Measurements from ENCODE around the gene PODN. TPM values are rescaled to one million over a fixed set of nuclear protein-coding genes. Genes with fewer than 3 reads are reported as not detected.

PODN gene
- total RNA-seq, 6 experiments from 2014 or later: 9.4 to 12.9 (median 10.8) TPM

DNA sequence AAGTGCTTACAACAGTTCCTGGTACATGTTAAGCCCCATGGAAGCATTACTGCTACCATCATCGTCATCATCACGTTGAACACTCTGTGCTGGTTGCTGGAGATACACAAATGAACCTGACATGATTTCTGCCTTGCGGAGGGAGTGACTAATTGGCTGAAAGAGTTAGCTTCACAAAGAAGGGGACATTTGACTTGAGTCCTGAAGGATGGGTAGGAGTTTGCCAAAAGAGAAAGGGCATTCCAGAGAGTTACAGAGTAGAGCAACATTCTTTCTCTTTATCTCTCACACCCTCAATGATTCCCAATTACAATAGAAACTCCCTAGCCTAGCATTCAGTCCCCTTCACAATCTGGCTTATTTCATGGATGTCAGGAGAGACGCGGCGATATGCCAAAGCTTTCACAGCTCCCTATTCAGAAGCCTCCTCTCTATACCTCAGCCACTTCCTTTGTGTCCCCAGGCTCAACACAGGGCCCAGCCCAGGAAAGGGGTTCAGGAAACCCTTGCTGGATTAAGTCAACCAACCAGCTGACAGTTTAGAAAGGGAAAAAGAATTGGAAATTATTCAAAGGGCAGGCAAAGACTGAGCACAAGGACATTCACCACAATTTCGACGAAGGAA, 42.4 kb downstream of the PODN start:
- Mint-ChIP-seq H3K4me3 (no peak overlapping the region), H3K27me3 (ENCODE audit: insufficient read depth) (no peaks in the 10 kb centered on the region), H3K9me3 (no peaks in the 10 kb centered on the region), H3K27ac (no peak overlapping the region), H3K4me1 (ENCODE audit: low read depth) (peaks cover 26% of the 10 kb centered on the region), H3K36me3 (ENCODE audit: low read depth) (no peaks in the 10 kb centered on the region)
- DNase-seq: no peak
- TF ChIP-seq, protein P1, sequence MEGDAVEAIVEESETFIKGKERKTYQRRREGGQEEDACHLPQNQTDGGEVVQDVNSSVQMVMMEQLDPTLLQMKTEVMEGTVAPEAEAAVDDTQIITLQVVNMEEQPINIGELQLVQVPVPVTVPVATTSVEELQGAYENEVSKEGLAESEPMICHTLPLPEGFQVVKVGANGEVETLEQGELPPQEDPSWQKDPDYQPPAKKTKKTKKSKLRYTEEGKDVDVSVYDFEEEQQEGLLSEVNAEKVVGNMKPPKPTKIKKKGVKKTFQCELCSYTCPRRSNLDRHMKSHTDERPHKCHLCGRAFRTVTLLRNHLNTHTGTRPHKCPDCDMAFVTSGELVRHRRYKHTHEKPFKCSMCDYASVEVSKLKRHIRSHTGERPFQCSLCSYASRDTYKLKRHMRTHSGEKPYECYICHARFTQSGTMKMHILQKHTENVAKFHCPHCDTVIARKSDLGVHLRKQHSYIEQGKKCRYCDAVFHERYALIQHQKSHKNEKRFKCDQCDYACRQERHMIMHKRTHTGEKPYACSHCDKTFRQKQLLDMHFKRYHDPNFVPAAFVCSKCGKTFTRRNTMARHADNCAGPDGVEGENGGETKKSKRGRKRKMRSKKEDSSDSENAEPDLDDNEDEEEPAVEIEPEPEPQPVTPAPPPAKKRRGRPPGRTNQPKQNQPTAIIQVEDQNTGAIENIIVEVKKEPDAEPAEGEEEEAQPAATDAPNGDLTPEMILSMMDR (IDR thresholded peaks at IDR 0.05): no peak

DNA sequence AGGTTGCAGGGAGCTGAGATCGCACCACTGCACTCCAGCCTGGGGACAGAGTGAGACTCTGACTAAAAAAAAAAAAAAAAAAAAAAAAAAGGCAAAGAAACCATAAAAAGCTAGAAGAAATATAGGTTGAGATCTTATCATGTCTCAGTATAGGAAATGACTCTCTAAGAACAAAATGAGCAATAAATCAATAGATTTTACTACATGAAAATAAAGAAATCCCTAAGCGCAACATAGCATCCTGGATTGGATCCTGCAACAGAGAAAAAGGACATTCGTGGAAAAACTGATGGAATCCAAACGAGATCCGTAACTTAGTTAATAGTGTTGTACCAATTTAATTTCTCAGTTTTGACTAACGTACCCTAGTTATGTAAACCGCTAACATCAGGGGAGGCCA, 45.1 kb downstream of the PODN start:
- TF ChIP-seq, protein P1 (IDR thresholded peaks at IDR 0.05): no peak
- Mint-ChIP-seq H3K9me3 (peaks cover 16% of the 10 kb centered on the region), H3K4me1 (ENCODE audit: low read depth) (peaks cover 53% of the 10 kb centered on the region), H3K4me3 (peak overlapping the region; percentile 59; the same call in 1 of the 2 replicates), H3K27me3 (ENCODE audit: insufficient read depth) (peaks cover 4% of the 10 kb centered on the region; the same call in 1 of the 2 replicates), H3K27ac (peak overlapping the region; percentile 86), H3K36me3 (ENCODE audit: low read depth) (peaks cover 16% of the 10 kb centered on the region)
- no peak for DNase-seq

DNA sequence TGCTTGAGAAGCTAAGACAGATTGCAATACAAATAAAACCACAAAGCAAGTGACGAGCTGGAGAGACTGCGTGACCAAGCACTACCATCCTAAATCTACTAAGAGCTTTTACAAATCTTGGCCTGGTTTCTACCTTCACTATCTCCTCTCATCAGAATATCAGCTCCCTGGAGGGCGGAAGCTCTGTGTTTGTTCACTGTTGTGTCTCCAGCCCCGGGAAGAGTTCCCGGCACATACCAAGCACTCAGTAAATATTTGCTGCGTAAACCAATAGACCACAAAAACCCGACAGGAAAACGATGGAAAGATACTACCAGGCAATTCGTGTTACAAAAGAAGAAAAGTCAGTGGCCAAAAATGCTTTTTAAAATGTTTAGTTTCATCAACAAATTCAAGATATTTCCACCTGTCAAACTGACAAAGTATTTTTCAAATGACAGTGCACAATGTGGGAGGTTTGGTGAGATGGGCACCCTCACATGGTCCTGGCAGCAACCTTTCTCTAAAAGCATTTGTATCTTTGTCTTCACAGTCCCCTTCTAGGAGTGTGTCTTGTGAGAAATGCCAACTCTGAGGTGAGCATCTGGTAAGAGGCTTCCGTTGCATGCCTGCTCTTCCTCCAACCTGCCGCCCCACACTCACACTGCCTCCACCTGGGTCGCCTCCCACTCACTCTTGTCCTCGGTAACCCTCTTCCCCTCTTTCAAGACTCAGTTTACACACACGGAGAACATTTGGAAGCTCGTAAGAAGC, 45.7 kb downstream of the PODN start:
- Mint-ChIP-seq H3K27me3 (ENCODE audit: insufficient read depth) (peaks cover 4% of the 10 kb centered on the region; the same call in 1 of the 2 replicates), H3K36me3 (ENCODE audit: low read depth) (peaks cover 21% of the 10 kb centered on the region)

DNA sequence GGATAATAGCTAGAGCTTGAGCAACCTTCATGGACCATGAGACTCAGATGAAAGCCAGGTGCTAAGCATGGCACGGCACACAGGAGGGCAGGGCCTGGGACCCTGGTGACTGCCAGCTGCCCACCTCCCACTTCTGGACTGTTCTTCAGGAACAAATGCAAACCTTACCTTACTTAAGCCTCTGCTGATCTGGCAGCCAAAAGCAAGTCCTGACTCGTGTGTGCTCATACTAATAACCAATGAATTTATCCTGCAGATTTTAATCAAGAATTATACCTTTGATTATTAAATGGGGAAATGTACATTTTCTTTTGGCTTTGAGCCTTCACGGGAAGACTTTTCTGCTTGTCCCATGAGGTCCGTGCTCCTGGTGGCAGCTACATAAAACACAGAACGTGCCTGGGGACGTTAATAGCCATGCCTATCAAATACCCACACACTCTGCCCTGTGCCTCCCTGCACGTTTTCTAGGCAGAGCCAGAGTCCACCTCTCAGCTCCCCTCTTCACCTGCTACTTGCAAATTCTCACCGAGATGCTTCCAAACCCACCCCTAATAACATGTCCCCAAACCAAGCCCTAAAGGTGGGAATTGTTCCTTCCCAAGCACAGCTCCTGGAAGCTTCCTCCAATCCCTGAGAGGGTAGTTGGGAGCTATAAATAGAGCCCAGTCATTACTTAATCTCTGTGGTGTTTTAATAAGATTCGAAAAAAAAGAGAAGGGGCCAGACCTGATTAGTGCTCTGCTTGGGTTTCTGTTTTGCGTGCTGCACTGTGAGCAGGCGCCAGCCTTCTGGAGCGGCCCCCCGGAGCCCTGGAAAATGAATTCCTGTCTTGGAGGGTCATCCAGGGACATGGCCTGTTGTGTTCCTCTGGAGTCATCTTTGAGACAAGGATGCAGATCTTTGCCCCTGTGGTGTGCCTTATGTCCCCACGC, 46.9 kb downstream of the PODN start:
- Mint-ChIP-seq H3K27me3 (ENCODE audit: insufficient read depth) (peaks cover 5% of the 10 kb centered on the region), H3K36me3 (ENCODE audit: low read depth) (peaks cover 21% of the 10 kb centered on the region), H3K4me1 (ENCODE audit: low read depth) (peaks cover 69% of the 10 kb centered on the region), H3K9me3 (peaks cover 22% of the 10 kb centered on the region), H3K4me3 (peak overlapping the region; percentile 55), H3K27ac (peak overlapping the region; percentile 86)
- TF ChIP-seq, protein P1 (IDR thresholded peaks at IDR 0.05): no peak
- peak; percentile 57 for DNase-seq

More for the DNA sequence above, 45.7 kb downstream of the PODN start:
- H3K4me3 Mint-ChIP-seq: peak overlapping the region; percentile 59; the same call in 1 of the 2 replicates
- TF ChIP-seq, protein P1 (IDR thresholded peaks at IDR 0.05): no peak
- H3K27ac Mint-ChIP-seq: peak overlapping the region; percentile 86
- peaks cover 59% of the 10 kb centered on the region for H3K4me1 Mint-ChIP-seq (ENCODE audit: low read depth)
- DNase-seq: peak; percentile 99
- peaks cover 22% of the 10 kb centered on the region for H3K9me3 Mint-ChIP-seq

DNA sequence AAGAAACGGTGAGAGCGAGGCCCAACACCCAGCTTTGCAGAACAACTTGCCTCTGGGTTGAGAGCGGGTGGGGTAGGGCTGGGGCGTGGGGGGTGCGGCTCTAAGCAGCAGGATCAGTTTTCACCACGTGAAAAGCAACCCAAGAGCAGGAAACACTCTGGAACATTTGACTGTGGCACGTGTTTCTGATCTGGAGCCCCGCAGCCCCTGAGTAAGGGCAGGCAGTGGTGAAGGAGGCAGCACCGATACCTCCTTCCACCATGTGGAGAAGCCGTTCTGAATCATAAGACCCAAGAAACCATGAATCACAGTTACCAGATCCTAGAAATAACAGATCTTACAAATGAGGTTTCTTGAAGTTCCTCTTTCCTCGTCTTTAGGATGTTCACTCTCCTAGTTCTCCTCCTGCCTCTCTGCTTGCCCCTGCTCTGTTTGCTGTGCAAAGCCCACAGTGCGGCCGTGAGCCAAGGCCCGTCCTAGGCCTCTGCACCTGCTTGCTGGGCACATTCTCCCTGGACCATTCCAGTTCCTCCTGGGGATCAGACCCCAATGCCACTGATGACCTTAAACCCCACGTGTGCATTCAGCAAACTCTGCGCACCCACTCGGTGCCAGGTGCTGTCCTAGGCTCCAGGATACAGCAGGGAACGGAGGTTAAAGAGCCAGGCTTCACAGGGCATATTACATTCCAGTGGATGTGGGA, 48.5 kb downstream of the PODN start:
- H3K4me3 Mint-ChIP-seq: peak overlapping the region; percentile 64
- peak overlapping the region; percentile 86 for H3K27ac Mint-ChIP-seq
- peaks cover 21% of the 10 kb centered on the region for H3K36me3 Mint-ChIP-seq (ENCODE audit: low read depth)
- peaks cover 22% of the 10 kb centered on the region for H3K9me3 Mint-ChIP-seq
- peaks cover 5% of the 10 kb centered on the region for H3K27me3 Mint-ChIP-seq (ENCODE audit: insufficient read depth)
- TF ChIP-seq, protein P1 (IDR thresholded peaks at IDR 0.05): no peak
- H3K4me1 Mint-ChIP-seq (ENCODE audit: low read depth): peaks cover 74% of the 10 kb centered on the region
- DNase-seq: peak; percentile 78
